HEK293 (cell line): ENCODE measurements around the gene SERPINA7.

ENCODE experiments used
- CTCF ChIA-PET: fragments of 350-600 bp; formaldehyde crosslinking; extraction: SDS; loops from one replicate; lab custom pipeline; 2021; ENCODE audit warnings: antibody characterized with exemption; lab: Yijun Ruan, JAX
- POLR2A ChIA-PET: fragments of 300-600 bp; formaldehyde crosslinking; extraction: SDS; loops from one replicate; lab custom pipeline; 2020; ENCODE audit warnings: antibody characterized with exemption, inconsistent platforms; lab: Yijun Ruan, JAX
- H3K27ac ChIP-seq: fragments of 200-500 bp; sonication (Bioruptor generic); 2 replicates; pipeline ENCODE4 v1.5.1; 2014; ENCODE audit warnings: low read depth, low read length, control low read depth, inconsistent platforms; ENCODE audit errors: extremely low read depth
- H3K36me3 ChIP-seq, 2 experiments: fragments of 200-500 bp in 1 of 2; sonication (Bioruptor generic) in 1 of 2; 1 replicate in 1 of 2; 2 replicates in 1 of 2; pipeline ENCODE4 v1.5.1; 2014 to 2017; ENCODE audit warnings: inconsistent platforms in 2 of 2, low read length in 2 of 2; ENCODE audit not compliant: control insufficient read depth in 2 of 2, insufficient read depth in 1 of 2
- H3K4me1 ChIP-seq: fragments of 200-500 bp; sonication (Bioruptor generic); 2 replicates; pipeline ENCODE4 v1.5.1; 2014; ENCODE audit warnings: mild to moderate bottlenecking, low read length, inconsistent platforms; ENCODE audit not compliant: control insufficient read depth, insufficient read depth
- H3K4me3 ChIP-seq: 2 replicates; pipeline ENCODE4 v1.5.1; 2011; ENCODE audit warnings: low read depth, mild to moderate bottlenecking, control low read depth, low read length, moderate library complexity
- H3K9me3 ChIP-seq: fragments of 200-500 bp; sonication (Bioruptor generic); 2 replicates; pipeline ENCODE4 v1.5.1; 2014; ENCODE audit warnings: low read depth, low read length, inconsistent platforms; ENCODE audit not compliant: control insufficient read depth, insufficient read depth
- GLI2 ChIP-seq: fragments of 450-650 bp; formaldehyde crosslinking; IDR thresholded peaks from 2 replicates; pipeline ENCODE4; 2017; ENCODE audit warnings: missing biosample characterization, missing genetic modification characterization, low read depth, borderline replicate concordance
- PRDM1 ChIP-seq: fragments of 450-650 bp; formaldehyde crosslinking; IDR thresholded peaks from 2 replicates; pipeline ENCODE4; 2016; ENCODE audit warnings: missing biosample characterization, missing genetic modification characterization
- SALL2 ChIP-seq: fragments of 450-650 bp; formaldehyde crosslinking; IDR thresholded peaks from 2 replicates; pipeline ENCODE4 v1.5.0; 2017; ENCODE audit warnings: missing biosample characterization, mild to moderate bottlenecking, missing genetic modification characterization, borderline replicate concordance
- SETDB1 ChIP-seq: IDR thresholded peaks from one replicate; pipeline ENCODE4 v1.6.1; 2017; ENCODE audit warnings: mild to moderate bottlenecking, low read length, moderate library complexity, mixed read lengths; ENCODE audit not compliant: insufficient read length
- TRIM28 ChIP-seq: IDR thresholded peaks from 2 replicates; pipeline ENCODE4 v1.6.1; 2011; ENCODE audit warnings: low read length, control low read depth, borderline replicate concordance
- ZFP37 ChIP-seq: fragments of 450-650 bp; formaldehyde crosslinking; IDR thresholded peaks from 2 replicates; pipeline ENCODE4 v1.5.1; 2016; ENCODE audit warnings: missing biosample characterization, missing genetic modification characterization
- ZFP41 ChIP-seq: fragments of 450-650 bp; formaldehyde crosslinking; IDR thresholded peaks from 2 replicates; pipeline ENCODE4 v1.5.1; 2016; ENCODE audit warnings: missing biosample characterization, missing genetic modification characterization, borderline replicate concordance
- ZNF112 ChIP-seq: fragments of 450-650 bp; formaldehyde crosslinking; IDR thresholded peaks from 2 replicates; pipeline ENCODE4 v1.5.0; 2017; ENCODE audit warnings: missing biosample characterization, missing genetic modification characterization
- ZNF138 ChIP-seq: fragments of 450-650 bp; formaldehyde crosslinking; IDR thresholded peaks from 2 replicates; pipeline ENCODE4 v1.5.1; 2016; ENCODE audit warnings: missing biosample characterization, missing genetic modification characterization, borderline replicate concordance
- ZNF146 ChIP-seq: fragments of 450-650 bp; formaldehyde crosslinking; IDR thresholded peaks from 2 replicates; pipeline ENCODE4 v1.5.1; 2016; ENCODE audit warnings: missing biosample characterization, missing genetic modification characterization
- ZNF211 ChIP-seq: fragments of 450-650 bp; formaldehyde crosslinking; IDR thresholded peaks from 2 replicates; pipeline ENCODE4 v1.5.1; 2016; ENCODE audit warnings: low read depth, missing biosample characterization, missing genetic modification characterization
- ZNF266 ChIP-seq: fragments of 450-650 bp; formaldehyde crosslinking; IDR thresholded peaks from 2 replicates; pipeline ENCODE4 v1.5.1; 2016; ENCODE audit warnings: missing biosample characterization, missing genetic modification characterization, low read depth
- ZNF37A ChIP-seq: fragments of 450-650 bp; IDR thresholded peaks from 2 replicates; pipeline ENCODE4 v1.5.1; 2018; ENCODE audit warnings: missing biosample characterization, missing genetic modification characterization
- ZNF514 ChIP-seq: fragments of 450-650 bp; formaldehyde crosslinking; IDR thresholded peaks from 2 replicates; pipeline ENCODE4 v1.5.1; 2016; ENCODE audit warnings: missing biosample characterization, missing genetic modification characterization
- ZNF561 ChIP-seq: fragments of 450-650 bp; IDR thresholded peaks from 2 replicates; pipeline ENCODE4 v1.5.1; 2018; ENCODE audit warnings: missing biosample characterization, missing genetic modification characterization, borderline replicate concordance
- ZNF610 ChIP-seq: fragments of 450-650 bp; formaldehyde crosslinking; IDR thresholded peaks from 2 replicates; pipeline ENCODE4 v1.5.1; 2016; ENCODE audit warnings: missing biosample characterization, missing genetic modification characterization, borderline replicate concordance
- ZNF629 ChIP-seq: fragments of 450-650 bp; formaldehyde crosslinking; IDR thresholded peaks from 2 replicates; pipeline ENCODE4 v1.5.1; 2017; ENCODE audit warnings: missing biosample characterization, missing genetic modification characterization
- ZNF658 ChIP-seq: fragments of 450-650 bp; formaldehyde crosslinking; IDR thresholded peaks from 2 replicates; pipeline ENCODE4; 2016; ENCODE audit warnings: missing biosample characterization, missing genetic modification characterization
- ZNF747 ChIP-seq: fragments of 450-650 bp; formaldehyde crosslinking; IDR thresholded peaks from 2 replicates; pipeline ENCODE4 v1.5.1; 2016; ENCODE audit warnings: missing biosample characterization, missing genetic modification characterization
- ZNF768 ChIP-seq: fragments of 450-650 bp; formaldehyde crosslinking; IDR thresholded peaks from 2 replicates; pipeline ENCODE4 v1.5.1; 2018; ENCODE audit warnings: missing biosample characterization, mild to moderate bottlenecking, missing genetic modification characterization
- TF ChIP-seq, protein P1 (sequence below): fragments of 450-650 bp; formaldehyde crosslinking; IDR thresholded peaks from 2 replicates; pipeline ENCODE4 v1.5.1; 2016; ENCODE audit warnings: missing biosample characterization, missing genetic modification characterization
- TF ChIP-seq, protein P2 (sequence below): fragments of 450-650 bp; formaldehyde crosslinking; conservative IDR thresholded peaks from 2 replicates; pipeline ENCODE4 v1.5.1; 2016; ENCODE audit warnings: low read depth, missing biosample characterization, missing genetic modification characterization
- TF ChIP-seq, protein P3 (sequence below): fragments of 450-650 bp; formaldehyde crosslinking; IDR thresholded peaks from 2 replicates; pipeline ENCODE4; 2016; ENCODE audit warnings: missing biosample characterization, missing genetic modification characterization

The SERPINA7 gene

DNA sequence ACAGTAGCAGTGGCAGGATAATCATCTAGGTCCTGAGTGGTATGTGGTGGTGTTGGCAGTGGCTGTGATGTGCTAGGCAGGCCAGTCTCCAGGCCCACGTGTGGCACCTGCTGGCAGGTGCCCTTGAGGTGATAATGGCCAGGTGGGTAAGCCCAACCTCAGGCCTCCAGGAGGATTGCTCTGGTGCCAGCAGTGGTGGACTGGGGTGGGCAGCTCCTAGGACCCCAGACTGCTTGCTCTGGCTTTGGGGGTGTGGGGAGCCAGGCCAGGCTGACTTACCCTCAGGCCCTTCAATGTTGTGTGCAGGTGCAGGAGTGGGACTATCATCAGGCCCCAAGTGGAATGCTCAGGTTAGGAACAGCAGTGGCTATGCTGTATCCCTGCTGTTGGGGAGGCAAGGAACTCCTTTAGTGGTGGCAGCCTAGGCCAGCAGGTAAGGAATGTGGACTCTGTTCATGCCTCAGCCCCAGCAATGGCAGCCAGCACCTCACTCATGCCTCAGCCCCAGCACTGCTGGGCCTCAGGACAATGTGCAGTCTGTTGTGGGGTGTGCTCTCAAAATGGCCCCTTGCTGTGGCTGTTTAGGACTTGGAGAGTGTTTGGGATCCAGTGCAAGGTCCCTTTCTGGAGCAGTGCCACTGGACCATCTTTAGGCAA is 24.3 kb downstream of the SERPINA7 start:
- TF ChIP-seq ZNF514 (no peak), ZNF629 (tag by site-specific recombination) (no peak), ZNF37A (tag by site-specific recombination) (no peak), ZNF211 (tag by site-specific recombination) (no peak), ZNF138 (tag by site-specific recombination) (no peak), ZNF112 (tag by site-specific recombination) (no peak), ZFP41 (tag by site-specific recombination) (no peak), PRDM1 (tag by site-specific recombination) (no peak), ZNF610 (tag by site-specific recombination) (no peak), ZNF266 (tag by site-specific recombination) (no peak), ZNF747 (tag by site-specific recombination) (no peak), ZNF658 (tag by site-specific recombination) (no peak), ZNF561 (no peak), TRIM28 (no peak), ZFP37 (tag by site-specific recombination) (no peak), GLI2 (tag by site-specific recombination) (no peak), ZNF146 (no peak)
- TF ChIP-seq, protein P1, sequence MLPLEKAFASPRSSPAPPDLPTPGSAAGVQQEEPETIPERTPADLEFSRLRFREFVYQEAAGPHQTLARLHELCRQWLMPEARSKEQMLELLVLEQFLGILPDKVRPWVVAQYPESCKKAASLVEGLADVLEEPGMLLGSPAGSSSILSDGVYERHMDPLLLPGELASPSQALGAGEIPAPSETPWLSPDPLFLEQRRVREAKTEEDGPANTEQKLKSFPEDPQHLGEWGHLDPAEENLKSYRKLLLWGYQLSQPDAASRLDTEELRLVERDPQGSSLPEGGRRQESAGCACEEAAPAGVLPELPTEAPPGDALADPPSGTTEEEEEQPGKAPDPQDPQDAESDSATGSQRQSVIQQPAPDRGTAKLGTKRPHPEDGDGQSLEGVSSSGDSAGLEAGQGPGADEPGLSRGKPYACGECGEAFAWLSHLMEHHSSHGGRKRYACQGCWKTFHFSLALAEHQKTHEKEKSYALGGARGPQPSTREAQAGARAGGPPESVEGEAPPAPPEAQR, result no peak
- TF ChIP-seq, protein P2, sequence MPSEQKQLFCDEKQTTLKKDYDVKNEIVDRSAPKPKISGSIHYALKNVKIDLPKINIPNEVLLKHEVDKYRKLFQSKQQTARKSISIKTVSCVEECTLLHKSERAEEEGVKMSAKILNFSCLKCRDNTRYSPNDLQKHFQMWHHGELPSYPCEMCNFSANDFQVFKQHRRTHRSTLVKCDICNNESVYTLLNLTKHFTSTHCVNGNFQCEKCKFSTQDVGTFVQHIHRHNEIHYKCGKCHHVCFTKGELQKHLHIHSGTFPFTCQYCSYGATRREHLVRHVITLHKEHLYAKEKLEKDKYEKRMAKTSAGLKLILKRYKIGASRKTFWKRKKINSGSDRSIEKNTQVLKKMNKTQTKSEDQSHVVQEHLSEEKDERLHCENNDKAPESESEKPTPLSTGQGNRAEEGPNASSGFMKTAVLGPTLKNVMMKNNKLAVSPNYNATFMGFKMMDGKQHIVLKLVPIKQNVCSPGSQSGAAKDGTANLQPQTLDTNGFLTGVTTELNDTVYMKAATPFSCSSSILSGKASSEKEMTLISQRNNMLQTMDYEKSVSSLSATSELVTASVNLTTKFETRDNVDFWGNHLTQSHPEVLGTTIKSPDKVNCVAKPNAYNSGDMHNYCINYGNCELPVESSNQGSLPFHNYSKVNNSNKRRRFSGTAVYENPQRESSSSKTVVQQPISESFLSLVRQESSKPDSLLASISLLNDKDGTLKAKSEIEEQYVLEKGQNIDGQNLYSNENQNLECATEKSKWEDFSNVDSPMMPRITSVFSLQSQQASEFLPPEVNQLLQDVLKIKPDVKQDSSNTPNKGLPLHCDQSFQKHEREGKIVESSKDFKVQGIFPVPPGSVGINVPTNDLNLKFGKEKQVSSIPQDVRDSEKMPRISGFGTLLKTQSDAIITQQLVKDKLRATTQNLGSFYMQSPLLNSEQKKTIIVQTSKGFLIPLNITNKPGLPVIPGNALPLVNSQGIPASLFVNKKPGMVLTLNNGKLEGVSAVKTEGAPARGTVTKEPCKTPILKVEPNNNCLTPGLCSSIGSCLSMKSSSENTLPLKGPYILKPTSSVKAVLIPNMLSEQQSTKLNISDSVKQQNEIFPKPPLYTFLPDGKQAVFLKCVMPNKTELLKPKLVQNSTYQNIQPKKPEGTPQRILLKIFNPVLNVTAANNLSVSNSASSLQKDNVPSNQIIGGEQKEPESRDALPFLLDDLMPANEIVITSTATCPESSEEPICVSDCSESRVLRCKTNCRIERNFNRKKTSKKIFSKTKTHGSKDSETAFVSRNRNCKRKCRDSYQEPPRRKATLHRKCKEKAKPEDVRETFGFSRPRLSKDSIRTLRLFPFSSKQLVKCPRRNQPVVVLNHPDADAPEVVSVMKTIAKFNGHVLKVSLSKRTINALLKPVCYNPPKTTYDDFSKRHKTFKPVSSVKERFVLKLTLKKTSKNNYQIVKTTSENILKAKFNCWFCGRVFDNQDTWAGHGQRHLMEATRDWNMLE (tag by site-specific recombination), result no peak
- CTCF ChIA-PET, result no interaction called here

DNA sequence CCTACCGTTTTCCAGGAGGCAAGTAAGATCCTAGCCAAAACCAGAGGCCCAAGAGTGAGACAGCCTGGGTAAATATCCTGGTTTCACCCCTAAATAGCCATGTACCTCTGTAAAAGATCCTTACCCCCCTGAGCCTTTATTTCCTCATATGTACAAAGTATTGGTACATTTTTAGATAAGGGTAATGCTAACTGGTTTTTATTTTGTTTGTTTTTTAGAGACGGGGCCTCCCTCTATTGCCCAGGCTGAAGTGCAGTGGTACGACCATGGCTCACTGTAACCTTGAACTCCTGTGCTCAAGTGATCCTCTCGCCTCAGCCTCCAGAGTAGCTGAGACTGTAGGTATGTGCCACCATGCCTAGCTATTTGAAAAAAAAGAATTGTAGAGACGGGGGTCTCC is 29.4 kb downstream of the SERPINA7 start:
- CTCF ChIA-PET, result no interaction called here
- Histone ChIP-seq H3K36me3 (no peaks in the 10 kb centered on the region), H3K27ac (no peak overlapping the region), H3K9me3 (no peaks in the 10 kb centered on the region; the same call in 1 of the 2 replicates), H3K4me3 (no peak overlapping the region), H3K4me1 (no peaks in the 10 kb centered on the region)
- POLR2A ChIA-PET, result no interaction called here
- no peak for TF ChIP-seq ZNF768
- TF ChIP-seq ZNF266 (tag by site-specific recombination), result no peak
- TF ChIP-seq ZNF112 (tag by site-specific recombination), result no peak
- no peak for TF ChIP-seq SETDB1
- TF ChIP-seq, protein P3, sequence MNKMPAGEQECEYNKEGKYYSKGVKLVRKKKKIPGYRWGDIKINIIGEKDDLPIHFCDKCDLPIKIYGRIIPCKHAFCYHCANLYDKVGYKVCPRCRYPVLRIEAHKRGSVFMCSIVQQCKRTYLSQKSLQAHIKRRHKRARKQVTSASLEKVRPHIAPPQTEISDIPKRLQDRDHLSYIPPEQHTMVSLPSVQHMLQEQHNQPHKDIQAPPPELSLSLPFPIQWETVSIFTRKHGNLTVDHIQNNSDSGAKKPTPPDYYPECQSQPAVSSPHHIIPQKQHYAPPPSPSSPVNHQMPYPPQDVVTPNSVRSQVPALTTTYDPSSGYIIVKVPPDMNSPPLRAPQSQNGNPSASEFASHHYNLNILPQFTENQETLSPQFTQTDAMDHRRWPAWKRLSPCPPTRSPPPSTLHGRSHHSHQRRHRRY (tag by site-specific recombination), result no peak
- no peak for TF ChIP-seq SALL2 (tag by site-specific recombination)

More for the DNA sequence above, 24.3 kb downstream of the SERPINA7 start:
- H3K4me3 ChIP-seq, result no peak overlapping the region
- no peaks in the 10 kb centered on the region; the same call in none of the 2 replicates for H3K9me3 ChIP-seq
- POLR2A ChIA-PET, result no interaction called here
- H3K36me3 ChIP-seq, result no peaks in the 10 kb centered on the region
- no peak overlapping the region for H3K27ac ChIP-seq
- no peaks in the 10 kb centered on the region for H3K4me1 ChIP-seq
